GM19455 (cell line): Measurements from ENCODE around the gene C11orf86.

ENCODE experiments used
- ATAC-seq: cut with Tn5 transposase; IDR thresholded peaks from one replicate; pipeline ENCODE4 v1.9.1; 2021; ENCODE audit not compliant: unreplicated experiment

The C11orf86 gene

GRCh38 chr11:66966351-66966750, 8.8 kb upstream of the C11orf86 start:
- ATAC-seq: no peak

DNA sequence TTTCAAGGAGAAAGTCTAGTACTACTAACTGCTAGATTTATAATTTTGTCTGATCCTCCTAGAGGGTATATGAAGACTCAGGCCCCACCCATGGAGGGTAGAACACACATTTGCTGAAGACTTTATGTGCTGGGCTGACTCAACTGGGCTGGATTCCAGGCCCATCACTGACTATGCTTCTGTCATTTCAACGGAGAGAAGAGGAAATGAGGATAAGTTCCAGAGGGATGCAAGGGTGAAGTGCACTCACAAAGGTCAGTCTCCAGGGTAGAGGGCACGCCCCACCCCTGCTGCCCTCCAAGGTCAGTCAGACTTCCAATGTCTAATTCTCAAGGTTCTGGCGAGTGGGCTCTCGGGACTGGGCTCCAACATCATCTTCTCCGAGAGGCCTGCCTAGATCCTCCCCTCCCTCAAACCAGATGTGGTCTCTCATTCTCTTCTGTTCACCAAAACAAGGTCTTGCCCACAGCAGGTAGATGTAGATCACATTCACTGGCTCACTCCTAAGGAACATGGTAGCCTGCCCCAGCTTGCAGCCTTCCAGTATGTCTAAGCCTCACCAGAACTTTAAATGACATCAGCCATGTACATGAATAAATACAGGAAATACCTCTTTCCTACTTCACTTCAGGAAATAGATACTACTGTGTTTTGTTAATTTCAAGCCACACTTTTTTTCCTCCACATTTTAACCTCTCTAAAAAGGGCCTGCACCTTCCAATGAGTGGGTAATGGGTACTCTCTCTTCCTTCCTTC, 7.3 kb upstream of the C11orf86 start:
- ATAC-seq: no peak

GRCh38 chr11:66969584-66970225, 5.4 kb upstream of the C11orf86 start:
- ATAC-seq: no peak

DNA sequence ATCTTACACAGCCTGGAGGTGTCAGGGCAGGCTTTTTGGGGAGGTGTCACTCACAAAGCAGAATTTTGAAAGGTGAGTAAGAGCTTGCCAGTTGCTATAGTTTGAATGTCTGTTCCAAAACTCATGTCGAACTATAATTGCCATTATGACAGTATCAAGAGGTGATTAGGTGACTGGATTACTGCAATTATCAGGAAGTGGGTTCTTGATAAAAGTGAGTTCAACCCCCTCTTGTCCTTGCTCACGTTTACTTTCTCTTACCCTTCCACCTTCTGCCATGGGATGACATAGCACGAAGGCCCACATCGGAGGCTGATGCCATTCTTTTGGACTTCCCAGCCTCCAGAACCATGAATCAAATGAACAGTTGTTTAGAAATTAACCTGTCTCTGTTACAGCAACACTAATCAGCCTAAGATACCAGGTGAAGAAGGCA, 4.7 kb upstream of the C11orf86 start:
- no peak for ATAC-seq

- ATAC-seq: no peak
Observed at GRCh38 chr11:66970807-66971442, 4.2 kb upstream of the C11orf86 start.

DNA sequence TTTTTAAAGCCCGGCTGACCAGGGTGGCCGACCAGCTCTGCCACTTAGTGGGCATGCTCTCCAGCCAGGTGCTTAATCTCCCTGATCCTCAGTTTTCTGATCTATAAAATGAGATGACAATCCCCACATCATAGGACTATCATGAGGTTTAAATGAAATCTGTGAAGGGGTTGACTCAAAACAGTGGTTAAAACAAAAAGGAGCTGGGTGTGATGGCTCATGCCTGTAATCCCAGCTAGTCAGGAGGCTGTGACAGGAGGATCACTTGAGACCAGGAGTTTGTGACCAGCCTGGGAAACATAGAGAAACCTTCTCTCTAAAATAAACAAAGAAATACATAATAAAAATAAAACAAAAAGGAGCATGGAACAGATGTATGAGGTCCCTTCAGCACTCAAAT, 3.6 kb upstream of the C11orf86 start:
- ATAC-seq: no peak

DNA sequence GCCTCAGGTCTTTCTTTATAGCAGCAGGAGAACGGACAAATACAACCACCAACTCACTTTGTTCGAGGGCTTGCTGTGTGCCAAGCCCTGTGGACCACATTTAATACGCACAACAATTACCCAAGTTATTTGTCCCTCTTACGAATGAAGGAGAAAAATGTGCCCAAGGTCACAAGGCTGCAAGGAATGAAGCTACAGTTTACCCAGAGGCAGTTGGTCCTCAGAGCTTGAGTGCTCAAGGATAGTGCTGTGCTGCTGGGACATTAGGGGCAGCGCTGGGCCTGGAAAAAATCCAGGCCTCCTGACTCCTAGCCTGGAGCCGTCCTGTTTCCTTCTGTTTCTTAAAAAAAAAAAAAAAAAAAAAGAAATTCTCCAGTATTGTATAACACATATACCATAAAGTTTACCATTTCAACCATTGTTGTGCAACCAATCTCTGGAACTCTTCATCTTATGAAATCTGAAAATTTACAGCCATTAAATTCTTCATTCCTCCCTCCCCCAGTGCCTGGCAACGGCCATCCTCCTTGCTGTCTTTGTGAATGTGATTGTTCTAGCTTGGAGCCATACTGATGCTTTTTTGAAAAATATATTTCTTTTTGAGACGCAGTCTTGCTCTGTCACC, 1.0 kb upstream of the C11orf86 start:
- ATAC-seq: no peak

- ATAC-seq: no peak
Observed at GRCh38 chr11:66975405-66976027, 412 bp downstream of the C11orf86 start.

- no peak for ATAC-seq
Observed at GRCh38 chr11:66976028-66976467, 944 bp downstream of the C11orf86 start.

DNA sequence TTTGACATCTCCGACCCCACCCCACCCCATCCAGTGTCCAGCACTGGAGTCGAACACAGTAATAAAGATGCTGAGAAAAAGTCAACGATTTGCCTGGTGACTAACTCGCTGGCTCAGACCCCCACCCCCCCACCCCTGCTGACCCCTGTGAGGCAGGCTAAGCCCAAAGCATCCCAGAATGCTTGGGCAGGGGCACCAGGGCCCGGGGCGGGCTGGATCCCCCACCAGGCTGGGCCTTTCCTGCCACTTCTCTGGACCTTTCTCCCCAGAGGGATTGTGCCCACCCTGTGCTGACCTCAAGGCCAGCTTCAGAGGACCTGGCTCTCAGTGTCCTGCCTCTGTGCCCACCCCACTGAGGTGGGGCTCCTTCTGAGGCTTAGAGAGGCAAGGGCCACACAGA, 1.8 kb downstream of the C11orf86 start:
- no peak for ATAC-seq

GRCh38 chr11:66978229-66978628, 3.1 kb downstream of the C11orf86 start:
- ATAC-seq: no peak

DNA sequence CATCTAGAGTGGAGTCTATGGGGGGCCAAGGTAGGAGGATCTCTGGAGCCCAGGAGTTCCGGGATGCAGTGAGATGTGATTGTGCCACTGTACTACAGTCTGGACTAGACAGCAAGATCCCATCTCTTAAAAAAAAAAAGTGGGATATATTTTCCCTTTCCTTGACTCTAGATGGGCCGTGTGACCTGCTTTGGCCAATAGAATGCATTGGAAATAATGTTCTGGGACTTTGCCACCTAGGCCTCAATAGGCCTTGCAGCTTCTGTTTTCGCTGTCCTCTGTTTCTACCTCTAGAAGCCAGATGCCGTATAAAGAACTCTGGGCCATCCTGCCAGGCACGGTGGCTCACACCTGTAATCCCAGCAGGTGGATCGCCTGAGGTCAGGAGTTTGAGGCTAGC, 3.6 kb downstream of the C11orf86 start:
- ATAC-seq: no peak

GRCh38 chr11:66979336-66979980, 4.4 kb downstream of the C11orf86 start:
- ATAC-seq: no peak

GRCh38 chr11:66981976-66982578, 7.0 kb downstream of the C11orf86 start:
- no peak for ATAC-seq

- ATAC-seq: no peak
Observed at GRCh38 chr11:66983275-66983924, 8.3 kb downstream of the C11orf86 start.

GRCh38 chr11:66985508-66986177, 10.5 kb downstream of the C11orf86 start:
- ATAC-seq: no peak

- no peak for ATAC-seq
Observed at GRCh38 chr11:66986178-66986545, 11.1 kb downstream of the C11orf86 start.

DNA sequence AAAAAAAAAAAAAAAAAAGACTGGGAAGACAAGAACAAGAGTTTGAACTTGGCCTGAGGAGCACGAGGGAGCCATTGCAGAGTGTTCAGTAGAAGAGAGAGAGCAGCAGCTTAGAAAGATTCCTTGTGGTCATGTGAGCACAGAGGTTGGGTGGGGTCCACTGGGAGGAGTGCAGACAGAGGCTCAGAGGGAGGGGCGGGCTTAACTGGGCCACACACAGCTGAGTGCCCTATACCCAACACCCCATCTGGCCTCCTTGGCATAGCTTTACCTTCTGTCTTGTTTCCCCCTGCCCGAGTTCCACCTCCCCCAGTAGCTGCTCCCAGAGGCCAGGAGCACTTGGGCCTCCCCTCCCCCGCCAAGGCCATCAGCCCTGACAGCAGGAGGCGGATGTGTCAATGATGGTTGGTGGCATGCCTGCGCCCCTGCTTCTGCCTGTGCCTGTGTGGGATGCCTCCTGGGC, 12.1 kb downstream of the C11orf86 start:
- ATAC-seq: no peak
